HepG2 (cell line): ENCODE measurements around the gene NFKBIA. TPM values are rescaled to one million over a fixed set of nuclear protein-coding genes. Genes with fewer than 3 reads are reported as not detected.

ENCODE experiments used
- ATAC-seq: fragments of 200-7000 bp; cut with Tn5 transposase; 3 replicates; pipeline ENCODE4 v1.9.1; 2020; ENCODE audit warnings: mild to moderate bottlenecking, moderate library complexity
- BruUV-seq: library from RNA; stranded (reverse); fragments of 400-500 nt; replicated peaks from 2 replicates; lab custom pipeline; 2021; lab: Mats Ljungman, UMichigan
- CTCF ChIA-PET: fragments of 300-600 bp; formaldehyde crosslinking; extraction: SDS; loops from one replicate; lab custom pipeline; 2021; ENCODE audit warnings: low total read pairs, inconsistent platforms, low intra/inter-chr PET ratio; lab: Yijun Ruan, JAX
- POLR2A ChIA-PET: fragments of 350-600 bp; sonication (Branson Sonifier 250); formaldehyde crosslinking; loops from one replicate; lab custom pipeline; 2020; ENCODE audit warnings: antibody characterized with exemption, inconsistent platforms; lab: Yijun Ruan, JAX
- DNase-seq: peaks from one replicate; pipeline ENCODE4 v3.0.0-alpha.2; 2015; ENCODE audit warnings: low spot score
- FAIRE-seq: peaks from 3 replicates; lab custom pipeline; 2011; peaks lifted over from hg19 to GRCh38; lab: Jason Lieb, UNC
- H2AFZ ChIP-seq: one replicate; pipeline ENCODE4 v1.6.1; 2011; ENCODE audit warnings: low read length, inconsistent platforms
- H3K27ac ChIP-seq: fragments of 300-600 bp; 3 replicates; pipeline ENCODE4 v1.8.0; 2011; ENCODE audit warnings: mixed run types, mild to moderate bottlenecking, mixed read lengths, low read length, inconsistent platforms; ENCODE audit not compliant: insufficient read depth; ENCODE audit errors: extremely low read length
- H3K27me3 ChIP-seq, 2 experiments: fragments of 200-600 bp in 1 of 2; 2 replicates in 1 of 2; 3 replicates in 1 of 2; pipeline versions ENCODE4 v1.6.0 to v1.8.0; 2011; ENCODE audit warnings: low read length in 2 of 2, mild to moderate bottlenecking in 2 of 2, moderate library complexity in 2 of 2, inconsistent platforms in 1 of 2; ENCODE audit not compliant: insufficient read depth in 2 of 2, control insufficient read depth in 1 of 2
- H3K36me3 ChIP-seq, 2 experiments: fragments of 200-600 bp in 1 of 2; replicated peaks in 1 of 2; 2 replicates in 1 of 2; 3 replicates in 1 of 2; pipeline versions ENCODE4 v1.5.1 to v1.8.0; 2011; ENCODE audit warnings: low read length in 2 of 2, inconsistent platforms in 1 of 2; ENCODE audit not compliant: insufficient read depth in 2 of 2, control insufficient read depth in 1 of 2
- H3K4me1 ChIP-seq: 2 replicates; pipeline ENCODE4 v1.5.1; 2012; ENCODE audit warnings: low read length, inconsistent platforms; ENCODE audit not compliant: insufficient read depth
- H3K4me2 ChIP-seq: 2 replicates; pipeline ENCODE4 v1.6.0; 2011; ENCODE audit warnings: low read depth, low read length, inconsistent platforms
- H3K4me3 ChIP-seq, 3 experiments: fragments of 200-600 bp in 1 of 3; sonication (generic), shearing (Covaris generic) in 1 of 3; replicated peaks in 1 of 3; 2 replicates each; pipeline ENCODE4 v1.5.1; 2011 to 2016; ENCODE audit warnings: low read length in 3 of 3, inconsistent platforms in 2 of 3, low read depth in 2 of 3, mild to moderate bottlenecking in 2 of 3, control low read depth in 1 of 3, mixed read lengths in 1 of 3; ENCODE audit not compliant: insufficient read depth in 1 of 3
- H3K79me2 ChIP-seq: one replicate; pipeline ENCODE4 v1.6.1; 2011; ENCODE audit warnings: low read length, inconsistent platforms; ENCODE audit not compliant: insufficient read depth
- H3K9ac ChIP-seq: 2 replicates; pipeline ENCODE4 v1.6.0; 2011; ENCODE audit warnings: mild to moderate bottlenecking, low read depth, low read length, inconsistent platforms; ENCODE audit not compliant: insufficient read depth
- H3K9me3 ChIP-seq: 2 replicates; pipeline ENCODE4 v1.5.1; 2012; ENCODE audit warnings: mild to moderate bottlenecking, low read length
- H4K20me1 ChIP-seq: 2 replicates; pipeline ENCODE4 v1.6.0; 2011; ENCODE audit warnings: inconsistent platforms, mild to moderate bottlenecking, low read length, moderate library complexity; ENCODE audit not compliant: insufficient read depth
- CREB1 ChIP-seq, 2 experiments: fragments of 450-650 bp in 1 of 2; IDR thresholded peaks; 2 replicates each; pipeline ENCODE4 v1.6.1; 2016 to 2017; ENCODE audit warnings: control low read depth in 1 of 2, mild to moderate bottlenecking in 1 of 2, missing compliant biosample characterization in 1 of 2, missing genetic modification characterization in 1 of 2
- EHMT2 ChIP-seq: fragments of 200-600 bp; sonication (generic); IDR thresholded peaks from 2 replicates; pipeline ENCODE4 v1.7.0; 2017; ENCODE audit warnings: antibody characterized with exemption, low read depth, low read length, borderline replicate concordance
- ELF4 ChIP-seq: sonication (generic); formaldehyde crosslinking; IDR thresholded peaks from 2 replicates; pipeline ENCODE4 v1.5.0; 2020; ENCODE audit warnings: missing genetic modification reagents, mild to moderate bottlenecking, moderate library complexity, borderline replicate concordance
- MED8 ChIP-seq: sonication (generic); formaldehyde crosslinking; IDR thresholded peaks from 2 replicates; pipeline ENCODE4 v1.8.1; 2023; ENCODE audit warnings: mild to moderate bottlenecking, missing genetic modification reagents; ENCODE audit not compliant: insufficient replicate concordance
- MXI1 ChIP-seq: IDR thresholded peaks from 3 replicates; pipeline ENCODE4 v1.6.1; 2012; ENCODE audit warnings: low read depth, low read length, inconsistent platforms, borderline replicate concordance
- PLRG1 ChIP-seq: fragments of 450-650 bp; conservative IDR thresholded peaks from 2 replicates; pipeline ENCODE4 v1.6.1; 2016
- PRDM15 ChIP-seq: sonication (generic); formaldehyde crosslinking; IDR thresholded peaks from 2 replicates; pipeline ENCODE4 v1.4.0; 2020; ENCODE audit warnings: missing genetic modification reagents
- RFX3 ChIP-seq: IDR thresholded peaks from 2 replicates; pipeline ENCODE4 v1.6.1; 2016; ENCODE audit warnings: missing biosample characterization, missing genetic modification reagents
- RFXANK ChIP-seq: IDR thresholded peaks from 2 replicates; pipeline ENCODE4 v1.6.1; 2016
- SRF ChIP-seq: IDR thresholded peaks from 2 replicates; pipeline ENCODE4 v1.6.1; 2011; ENCODE audit warnings: mild to moderate bottlenecking, low read depth, low read length, moderate library complexity
- TAF1 ChIP-seq: sonication (generic); formaldehyde crosslinking; IDR thresholded peaks from 2 replicates; pipeline ENCODE4 v1.4.0; 2020; ENCODE audit warnings: missing genetic modification reagents
- TEAD2 ChIP-seq: sonication (generic); formaldehyde crosslinking; IDR thresholded peaks from 2 replicates; pipeline ENCODE4 v1.9.0; 2021; ENCODE audit warnings: missing genetic modification reagents
- YY1 ChIP-seq: IDR thresholded peaks from 2 replicates; pipeline ENCODE4 v1.6.1; 2011; ENCODE audit warnings: low read length, low read depth, moderate library complexity, mild to moderate bottlenecking; ENCODE audit not compliant: insufficient read depth, insufficient replicate concordance
- ZNF660 ChIP-seq: sonication (generic); formaldehyde crosslinking; IDR thresholded peaks from 2 replicates; pipeline ENCODE4 v1.5.1; 2020; ENCODE audit warnings: mild to moderate bottlenecking, low read depth, missing genetic modification reagents, borderline replicate concordance
- ZNF737 ChIP-seq: sonication (generic); formaldehyde crosslinking; IDR thresholded peaks from 2 replicates; pipeline ENCODE4 v1.5.0; 2020; ENCODE audit warnings: missing genetic modification reagents, mild to moderate bottlenecking, borderline replicate concordance
- ZNF746 ChIP-seq: sonication (generic); formaldehyde crosslinking; IDR thresholded peaks from 2 replicates; pipeline ENCODE4 v1.8.0; 2022; ENCODE audit warnings: mild to moderate bottlenecking, missing genetic modification reagents
- ZNF775 ChIP-seq: sonication (generic); formaldehyde crosslinking; IDR thresholded peaks from 2 replicates; pipeline ENCODE4 v1.4.0; 2020; ENCODE audit warnings: missing genetic modification reagents, mild to moderate bottlenecking, moderate library complexity, borderline replicate concordance
- ZNF792 ChIP-seq: IDR thresholded peaks from 2 replicates; pipeline ENCODE4 v1.6.1; 2016
- WGBS: methylation state at CpG from one replicate; pipeline ENCODE4 v1.1.6; 2017; ENCODE audit warnings: low lambda C conversion rate; 5-methylcytosine and 5-hydroxymethylcytosine counted together
- in situ Hi-C: cut with HindIII; loops from 2 replicates; pipeline ENCODE4 v1.10.0; 2017; ENCODE audit warnings: low pct_unique_long_range_greater_than_20kb; ENCODE audit not compliant: extremely low pct_ligation_motif_present
- intact Hi-C: fragments of 100-400 bp; cut with micrococcal nuclease; formaldehyde crosslinking; loops from one replicate; pipeline ENCODE4 v1.10.0; 2022; ENCODE audit not compliant: unreplicated experiment
- polyA plus RNA-seq, 8 experiments: library from polyadenylated mRNA; depleted of rRNA in 3 of 8; stranded (reverse) in 7 of 8; unstranded in 1 of 8; fragments of >200 nt; fragmentation: Illumina TruSeq in 4 of 8; extraction: Trizol in 4 of 8; gene quantifications; 2 replicates each; pipeline versions ENCODE4 v1.2.1 to v1.2.3, GENCODE V29; 2011 to 2016; ENCODE audit warnings: low read depth in 4 of 8, missing spikeins in 1 of 8, mixed read lengths in 1 of 8; ENCODE audit not compliant: insufficient read depth in 1 of 8
- total RNA-seq, 5 experiments: library from RNA; depleted of rRNA; stranded (reverse); fragments of >200 nt; fragmentation: Illumina TruSeq; extraction: Trizol; gene quantifications; 2 replicates each; pipeline ENCODE4 v1.2.3, GENCODE V29; 2016; ENCODE audit warnings: low read depth in 1 of 5
- TF ChIP-seq, protein P1 (sequence below): sonication (generic); formaldehyde crosslinking; IDR thresholded peaks from 2 replicates; pipeline ENCODE4 v1.4.0; 2020; ENCODE audit warnings: mild to moderate bottlenecking, missing genetic modification reagents

Gene NFKBIA
- total and polyA plus RNA-seq, 2 of the 13 experiments (the other 11 are each of a cell fraction or from before 2014, with no cell fraction given): 197 to 319 TPM

DNA sequence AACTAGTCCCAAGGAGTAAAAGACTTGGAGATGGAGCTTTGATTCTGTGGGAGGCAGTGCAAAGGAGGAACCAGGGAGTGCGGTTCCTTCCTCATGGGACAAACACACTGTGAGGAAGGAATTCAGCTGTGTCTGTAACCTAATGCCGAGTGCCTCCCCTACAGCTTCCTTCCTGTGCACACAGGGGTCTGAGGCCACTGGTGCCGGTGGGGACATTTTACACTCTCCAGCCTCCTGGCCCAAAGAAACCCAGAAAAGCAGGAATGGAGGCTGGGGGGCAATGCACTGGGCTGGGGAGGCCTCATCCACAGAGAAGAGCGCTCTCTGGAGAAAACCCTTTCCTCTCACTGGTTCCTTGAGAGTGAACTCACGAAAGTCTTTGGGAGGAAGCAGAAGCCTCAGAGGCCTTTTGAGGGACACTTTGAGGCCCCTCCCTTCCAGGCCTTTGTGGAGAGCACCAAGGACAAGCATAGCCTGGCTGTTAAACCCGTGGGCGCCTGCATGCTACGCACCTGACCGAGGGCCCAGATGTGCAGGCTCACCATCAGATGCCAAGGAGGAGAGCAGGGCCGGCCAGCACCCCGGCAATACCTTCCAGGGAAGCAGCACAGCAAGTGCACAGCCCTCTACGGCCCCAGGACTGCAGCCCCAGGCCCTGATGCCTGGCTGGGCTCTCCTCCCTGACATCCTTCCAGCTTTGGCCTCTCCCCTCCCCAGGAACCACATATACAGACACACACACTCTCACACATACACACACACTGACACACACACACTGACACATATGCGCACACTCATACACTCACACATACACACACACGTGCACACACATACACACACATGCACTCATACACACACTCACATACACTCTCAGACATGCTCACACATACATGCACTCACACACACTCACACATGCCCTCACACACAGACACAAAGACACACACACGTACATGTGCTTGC, 52.0 kb downstream of the NFKBIA start:
- no TSS peak for BruUV-seq
- CTCF ChIA-PET: no interaction called here
- Histone ChIP-seq H3K4me2 (peak overlapping the region; percentile 22), H3K27me3 (no peaks in the 10 kb centered on the region), H3K4me3 (no peak overlapping the region), H3K79me2 (no peaks in the 10 kb centered on the region), H3K27ac (no peak overlapping the region), H3K36me3 (no peaks in the 10 kb centered on the region), H4K20me1 (no peaks in the 10 kb centered on the region), H3K9me3 (no peaks in the 10 kb centered on the region), H3K9ac (no peak overlapping the region), H3K4me1 (peaks cover 80% of the 10 kb centered on the region), H2AFZ (peak overlapping the region; percentile 58)
- POLR2A ChIA-PET: interaction anchor here (1.0 to 3.0 kb wide), 15 partner anchors 8 to 60 kb away, joined by 3 to 15 read pairs (median 5); partner anchors contain the start of genes NFKBIA and PSMA6
- DNase-seq (no peak), FAIRE-seq (peak; percentile 77), ATAC-seq (no peak)
- in situ Hi-C loops: no loop called here
- intact Hi-C loops: no loop called here
- WGBS: 74% methylated on average over 15 of the region's 15 CpGs
- peak; percentile 15 for TF ChIP-seq YY1
- TF ChIP-seq PRDM15 (CRISPR knock-in tag): no peak
- TF ChIP-seq ZNF737 (CRISPR knock-in tag): no peak
- TF ChIP-seq ELF4 (CRISPR knock-in tag): no peak
- TF ChIP-seq, protein P1, sequence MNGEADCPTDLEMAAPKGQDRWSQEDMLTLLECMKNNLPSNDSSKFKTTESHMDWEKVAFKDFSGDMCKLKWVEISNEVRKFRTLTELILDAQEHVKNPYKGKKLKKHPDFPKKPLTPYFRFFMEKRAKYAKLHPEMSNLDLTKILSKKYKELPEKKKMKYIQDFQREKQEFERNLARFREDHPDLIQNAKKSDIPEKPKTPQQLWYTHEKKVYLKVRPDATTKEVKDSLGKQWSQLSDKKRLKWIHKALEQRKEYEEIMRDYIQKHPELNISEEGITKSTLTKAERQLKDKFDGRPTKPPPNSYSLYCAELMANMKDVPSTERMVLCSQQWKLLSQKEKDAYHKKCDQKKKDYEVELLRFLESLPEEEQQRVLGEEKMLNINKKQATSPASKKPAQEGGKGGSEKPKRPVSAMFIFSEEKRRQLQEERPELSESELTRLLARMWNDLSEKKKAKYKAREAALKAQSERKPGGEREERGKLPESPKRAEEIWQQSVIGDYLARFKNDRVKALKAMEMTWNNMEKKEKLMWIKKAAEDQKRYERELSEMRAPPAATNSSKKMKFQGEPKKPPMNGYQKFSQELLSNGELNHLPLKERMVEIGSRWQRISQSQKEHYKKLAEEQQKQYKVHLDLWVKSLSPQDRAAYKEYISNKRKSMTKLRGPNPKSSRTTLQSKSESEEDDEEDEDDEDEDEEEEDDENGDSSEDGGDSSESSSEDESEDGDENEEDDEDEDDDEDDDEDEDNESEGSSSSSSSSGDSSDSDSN (CRISPR knock-in tag): no peak
- no peak for TF ChIP-seq ZNF792 (CRISPR knock-in tag)
- TF ChIP-seq EHMT2: no peak
- TF ChIP-seq MED8: no peak
- no peak for TF ChIP-seq ZNF660 (CRISPR knock-in tag)
- TF ChIP-seq TEAD2 (CRISPR knock-in tag): no peak
- TF ChIP-seq CREB1 (IDR thresholded peaks at IDR 0.05): peak; percentile 20; the same call in 1 of the 2 replicates
- TF ChIP-seq CREB1 (CRISPR knock-in tag; IDR thresholded peaks at IDR 0.05): no peak
- no peak for TF ChIP-seq RFXANK (CRISPR knock-in tag)
- no peak for TF ChIP-seq MXI1
- TF ChIP-seq RFX3: no peak
- TF ChIP-seq ZNF746: no peak
- TF ChIP-seq TAF1 (CRISPR knock-in tag): no peak
- no peak for TF ChIP-seq SRF
- TF ChIP-seq PLRG1: no peak; the same call in 1 of the 2 replicates
- no peak for TF ChIP-seq ZNF775 (CRISPR knock-in tag)
